Activated CD4-positive, alpha-beta T cell treated with anti-CD3 and anti-CD28 coated beads for 36 hours (primary cell): ENCODE results near the gene CTBP1. TPM values are rescaled to one million over a fixed set of nuclear protein-coding genes. Genes with fewer than 3 reads are reported as not detected.

ENCODE experiments used
- ATAC-seq: fragments of 200-7000 bp; cut with Tn5 transposase; one replicate; pipeline ENCODE4 v1.10.0; 2021; ENCODE audit warnings: mild to moderate bottlenecking, moderate library complexity
- CTCF ChIA-PET: fragments of 350-600 bp; sonication (Branson Sonifier 250); formaldehyde crosslinking; loops from one replicate; lab custom pipeline; 2021; ENCODE audit warnings: antibody characterized with exemption; lab: Charles Lee
- POLR2A ChIA-PET: fragments of 350-600 bp; sonication (Branson Sonifier 250); formaldehyde crosslinking; loops from one replicate; lab custom pipeline; 2021; ENCODE audit warnings: antibody characterized with exemption, inconsistent platforms; lab: Charles Lee
- DNase-seq: peaks from one replicate; pipeline ENCODE4 v3.0.0-alpha.2; 2020
- H3K27ac Mint-ChIP-seq: one replicate; pipeline ENCODE4 v1.8.0; 2021; ENCODE audit warnings: mixed read lengths
- H3K27me3 Mint-ChIP-seq: one replicate; pipeline ENCODE4 v1.8.0; 2021; ENCODE audit warnings: mixed read lengths
- H3K36me3 Mint-ChIP-seq: one replicate; pipeline ENCODE4 v1.8.0; 2021; ENCODE audit warnings: low read depth, mixed read lengths
- H3K4me1 Mint-ChIP-seq: one replicate; pipeline ENCODE4 v1.8.0; 2021; ENCODE audit warnings: mixed read lengths
- H3K4me3 Mint-ChIP-seq: one replicate; pipeline ENCODE4 v1.8.0; 2021; ENCODE audit warnings: mild to moderate bottlenecking, moderate library complexity, mixed read lengths
- H3K9me3 Mint-ChIP-seq: one replicate; pipeline ENCODE4 v1.8.0; 2021; ENCODE audit warnings: low read depth, mixed read lengths
- intact Hi-C, 2 experiments: fragments of 100-400 bp; cut with DNase I in 1 of 2; cut with micrococcal nuclease in 1 of 2; formaldehyde crosslinking; loops; one replicate each; pipeline versions ENCODE4 v1.14.2 to v1.15.1; 2022 to 2024; cut with DNase I, micrococcal nuclease
- total RNA-seq, 2 experiments: library from RNA; stranded (reverse); gene quantifications; one replicate each; pipeline ENCODE4 v1.2.3, GENCODE V29; 2021

CTBP1 gene
- total RNA-seq, 2 experiments from 2014 or later, result 152 to 177 TPM

GRCh38 chr4:1198098-1198844 lies 50.7 kb downstream of the CTBP1 start:
- H3K27me3 Mint-ChIP-seq, result no peaks in the 10 kb centered on the region
- intact Hi-C loops, result no loop called here
- H3K27ac Mint-ChIP-seq, result no peak overlapping the region
- H3K9me3 Mint-ChIP-seq, result no peaks in the 10 kb centered on the region
- ChIA-PET POLR2A (no interaction called here), CTCF (interaction anchor here (0.7 kb wide), 1 partner anchor 430 kb away, joined by 3 read pairs; no protein-coding TSS in a partner anchor)
- DNase-seq (peak; percentile 3), ATAC-seq (no peak)
- peaks cover 26% of the 10 kb centered on the region for H3K4me1 Mint-ChIP-seq
- peaks cover 5% of the 10 kb centered on the region for H3K36me3 Mint-ChIP-seq
- H3K4me3 Mint-ChIP-seq, result no peak overlapping the region

GRCh38 chr4:1196421-1197183 lies 52.3 kb downstream of the CTBP1 start:
- Mint-ChIP-seq H3K4me1 (peaks cover 11% of the 10 kb centered on the region), H3K36me3 (peaks cover 5% of the 10 kb centered on the region), H3K9me3 (no peaks in the 10 kb centered on the region), H3K27me3 (no peaks in the 10 kb centered on the region), H3K4me3 (no peak overlapping the region), H3K27ac (no peak overlapping the region)
- ATAC-seq (no peak), DNase-seq (peak; percentile 19)
- CTCF ChIA-PET, result interaction anchor here (0.8 kb wide), 1 partner anchor 16 kb away, joined by 4 read pairs; no protein-coding TSS in a partner anchor
- POLR2A ChIA-PET, result no interaction called here
- intact Hi-C loops, result no loop called here

GRCh38 chr4:1195891-1196401 lies 53.0 kb downstream of the CTBP1 start:
- Mint-ChIP-seq H3K4me3 (no peak overlapping the region), H3K36me3 (peaks cover 5% of the 10 kb centered on the region), H3K27me3 (no peaks in the 10 kb centered on the region), H3K9me3 (no peaks in the 10 kb centered on the region), H3K27ac (no peak overlapping the region), H3K4me1 (peaks cover 8% of the 10 kb centered on the region)
- POLR2A ChIA-PET, result no interaction called here
- DNase-seq, result peak; percentile 2
- CTCF ChIA-PET, result interaction anchor here (0.8 kb wide), 1 partner anchor 16 kb away, joined by 4 read pairs; no protein-coding TSS in a partner anchor
- intact Hi-C loops, result no loop called here
- ATAC-seq, result no peak

- Mint-ChIP-seq H3K27ac (no peak overlapping the region), H3K4me1 (peaks cover 5% of the 10 kb centered on the region), H3K4me3 (no peak overlapping the region), H3K36me3 (peaks cover 5% of the 10 kb centered on the region), H3K27me3 (no peaks in the 10 kb centered on the region), H3K9me3 (no peaks in the 10 kb centered on the region)
- DNase-seq (no peak), ATAC-seq (no peak)
- intact Hi-C loops, result no loop called here
- ChIA-PET CTCF (no interaction called here), POLR2A (no interaction called here)
These were observed 53.7 kb downstream of the CTBP1 start for GRCh38 chr4:1195109-1195671.

- Mint-ChIP-seq H3K4me3 (no peak overlapping the region), H3K27me3 (no peaks in the 10 kb centered on the region), H3K36me3 (peaks cover 5% of the 10 kb centered on the region), H3K9me3 (no peaks in the 10 kb centered on the region), H3K27ac (no peak overlapping the region), H3K4me1 (no peaks in the 10 kb centered on the region)
- DNase-seq, result peak; percentile 4
- ChIA-PET POLR2A (no interaction called here), CTCF (no interaction called here)
- intact Hi-C loops, result no loop called here
- no peak for ATAC-seq
These were observed 54.7 kb downstream of the CTBP1 start for GRCh38 chr4:1194010-1194900.

GRCh38 chr4:1193206-1194009 lies 55.5 kb downstream of the CTBP1 start:
- no peak overlapping the region for H3K27ac Mint-ChIP-seq
- no peak overlapping the region for H3K4me3 Mint-ChIP-seq
- intact Hi-C loops, result no loop called here
- CTCF ChIA-PET, result interaction anchor here (0.5 kb wide), 1 partner anchor 168 kb away, joined by 3 read pairs; no protein-coding TSS in a partner anchor
- H3K4me1 Mint-ChIP-seq, result no peaks in the 10 kb centered on the region
- DNase-seq, result peak; percentile 3
- H3K27me3 Mint-ChIP-seq, result no peaks in the 10 kb centered on the region
- POLR2A ChIA-PET, result no interaction called here
- no peak for ATAC-seq
- H3K9me3 Mint-ChIP-seq, result no peaks in the 10 kb centered on the region
- peaks cover 5% of the 10 kb centered on the region for H3K36me3 Mint-ChIP-seq

- peaks cover 5% of the 10 kb centered on the region for H3K36me3 Mint-ChIP-seq
- CTCF ChIA-PET, result interaction anchor here (0.5 to 0.6 kb wide), 2 partner anchors 27 to 169 kb away, joined by 3 to 4 read pairs; no protein-coding TSS in a partner anchor
- no peak overlapping the region for H3K4me3 Mint-ChIP-seq
- H3K4me1 Mint-ChIP-seq, result no peaks in the 10 kb centered on the region
- no peak overlapping the region for H3K27ac Mint-ChIP-seq
- no peaks in the 10 kb centered on the region for H3K27me3 Mint-ChIP-seq
- ATAC-seq (no peak), DNase-seq (peak; percentile 3)
- POLR2A ChIA-PET, result no interaction called here
- H3K9me3 Mint-ChIP-seq, result no peaks in the 10 kb centered on the region
- intact Hi-C loops, result no loop called here
These were observed 56.3 kb downstream of the CTBP1 start for GRCh38 chr4:1192493-1193205.

- CTCF ChIA-PET, result interaction anchor here (0.6 kb wide), 1 partner anchor 27 kb away, joined by 4 read pairs; no protein-coding TSS in a partner anchor
- POLR2A ChIA-PET, result no interaction called here
- intact Hi-C loops, result no loop called here
- Mint-ChIP-seq H3K27me3 (no peaks in the 10 kb centered on the region), H3K36me3 (peaks cover 4% of the 10 kb centered on the region), H3K4me1 (peaks cover 2% of the 10 kb centered on the region), H3K4me3 (no peak overlapping the region), H3K27ac (no peak overlapping the region), H3K9me3 (no peaks in the 10 kb centered on the region)
- ATAC-seq (no peak), DNase-seq (peak; percentile 1)
These were observed 56.8 kb downstream of the CTBP1 start for GRCh38 chr4:1192091-1192492.

- H3K9me3 Mint-ChIP-seq, result no peaks in the 10 kb centered on the region
- peaks cover 4% of the 10 kb centered on the region for H3K4me1 Mint-ChIP-seq
- DNase-seq, result peak; percentile 3
- intact Hi-C loops, result no loop called here
- peaks cover under 1% of the 10 kb centered on the region for H3K36me3 Mint-ChIP-seq
- H3K27me3 Mint-ChIP-seq, result no peaks in the 10 kb centered on the region
- ChIA-PET POLR2A (no interaction called here), CTCF (no interaction called here)
- no peak overlapping the region for H3K27ac Mint-ChIP-seq
- H3K4me3 Mint-ChIP-seq, result no peak overlapping the region
- ATAC-seq, result no peak
These were observed 57.3 kb downstream of the CTBP1 start for GRCh38 chr4:1191621-1192020.
